C4-2B (cell line): Measurements from ENCODE around the gene PARD3B.

Source experiments
- ZFX ChIP-seq: fragments of 450-650 bp; IDR thresholded peaks from 2 replicates; pipeline ENCODE4 v1.6.1; 2017
- TF ChIP-seq, protein P1 (sequence below): fragments of 450-650 bp; conservative IDR thresholded peaks from 2 replicates; pipeline ENCODE4 v1.5.1; 2017; ENCODE audit warnings: mild to moderate bottlenecking

DNA sequence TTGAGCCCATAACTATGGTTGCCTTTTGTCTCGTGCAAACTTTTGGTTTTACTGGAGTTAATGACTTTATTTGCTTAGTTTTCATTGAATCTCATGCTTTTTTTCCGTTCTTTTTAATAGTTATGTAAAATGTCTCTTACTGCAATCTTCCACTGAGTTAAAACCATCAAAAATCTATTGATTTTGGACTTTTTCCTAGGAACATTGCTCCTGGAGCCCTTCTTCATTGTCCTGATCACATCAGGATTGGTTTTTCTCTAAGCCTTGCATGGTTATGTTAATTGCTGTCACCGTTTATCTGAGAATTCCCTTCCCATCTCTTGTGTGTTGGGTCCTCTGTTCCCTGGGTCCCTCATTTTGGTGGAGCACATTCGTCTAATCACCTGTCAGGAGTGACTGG lies 125.5 kb downstream of the PARD3B start:
- TF ChIP-seq, protein P1, sequence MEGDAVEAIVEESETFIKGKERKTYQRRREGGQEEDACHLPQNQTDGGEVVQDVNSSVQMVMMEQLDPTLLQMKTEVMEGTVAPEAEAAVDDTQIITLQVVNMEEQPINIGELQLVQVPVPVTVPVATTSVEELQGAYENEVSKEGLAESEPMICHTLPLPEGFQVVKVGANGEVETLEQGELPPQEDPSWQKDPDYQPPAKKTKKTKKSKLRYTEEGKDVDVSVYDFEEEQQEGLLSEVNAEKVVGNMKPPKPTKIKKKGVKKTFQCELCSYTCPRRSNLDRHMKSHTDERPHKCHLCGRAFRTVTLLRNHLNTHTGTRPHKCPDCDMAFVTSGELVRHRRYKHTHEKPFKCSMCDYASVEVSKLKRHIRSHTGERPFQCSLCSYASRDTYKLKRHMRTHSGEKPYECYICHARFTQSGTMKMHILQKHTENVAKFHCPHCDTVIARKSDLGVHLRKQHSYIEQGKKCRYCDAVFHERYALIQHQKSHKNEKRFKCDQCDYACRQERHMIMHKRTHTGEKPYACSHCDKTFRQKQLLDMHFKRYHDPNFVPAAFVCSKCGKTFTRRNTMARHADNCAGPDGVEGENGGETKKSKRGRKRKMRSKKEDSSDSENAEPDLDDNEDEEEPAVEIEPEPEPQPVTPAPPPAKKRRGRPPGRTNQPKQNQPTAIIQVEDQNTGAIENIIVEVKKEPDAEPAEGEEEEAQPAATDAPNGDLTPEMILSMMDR, result no peak
- no peak for TF ChIP-seq ZFX
